ENCODE results near the gene STN1.

Gene STN1

GRCh38 chr10:103871006-103871405 lies 47.0 kb downstream of the STN1 start:
- Histone ChIP-seq H3K9ac (ENCODE audit: low read length) (no peak overlapping the region), H3K27me3 (ENCODE audit: insufficient read depth, low read length) (no peaks in the 10 kb centered on the region), H3K79me2 (ENCODE audit: control insufficient read depth, insufficient read depth, low read length, poor library complexity) (no peaks in the 10 kb centered on the region)

GRCh38 chr10:103870516-103870915 lies 47.5 kb downstream of the STN1 start:
- H3K9me3 ChIP-seq (ENCODE audit: insufficient read depth, low read depth, low read length), result no peaks in the 10 kb centered on the region
- no peaks in the 10 kb centered on the region for H3K79me1 ChIP-seq (ENCODE audit: low read length)
- peak in 1 of 2 donors; percentile 59 for DNase-seq
- H2AK5ac ChIP-seq (ENCODE audit: low read length), result peak overlapping the region; percentile 50
- H3K9ac ChIP-seq (ENCODE audit: low read length), result no peak overlapping the region
- no CpG with 5 or more reads among the region's 8 CpGs for WGBS (ENCODE audit: extremely low coverage, insufficient coverage, insufficient read length)
- no peak overlapping the region for H3K4me2 ChIP-seq (ENCODE audit: low read length)
- no peak overlapping the region for H3K4ac ChIP-seq (ENCODE audit: low read depth, low read length)
- no peaks in the 10 kb centered on the region for H3K79me2 ChIP-seq (ENCODE audit: control insufficient read depth, insufficient read depth, low read length, poor library complexity)
- no peak overlapping the region for H4K91ac ChIP-seq (ENCODE audit: low read depth, low read length)
- no peak overlapping the region for H4K8ac ChIP-seq (ENCODE audit: low read depth, low read length)
- no peak overlapping the region for H4K12ac ChIP-seq (ENCODE audit: low read depth, low read length)
- no peak overlapping the region for H3K4me3 ChIP-seq (ENCODE audit: low read depth, low read length)
- peaks cover 4 to 11% of the 10 kb centered on the region in 2 experiments for H3K4me1 ChIP-seq (ENCODE audit: control insufficient read depth in 1 of 2, insufficient read depth in 2 of 2, low read length in 2 of 2)
- no peak overlapping the region for H2BK120ac ChIP-seq (ENCODE audit: insufficient read depth, low read length, poor library complexity)
- no peak overlapping the region for H3K18ac ChIP-seq (ENCODE audit: low read length)
- H2BK5ac ChIP-seq (ENCODE audit: low read depth, low read length, poor library complexity), result no peak overlapping the region
- peak overlapping the region; percentile 42 for H3K14ac ChIP-seq (ENCODE audit: low read length)
- H3K36me3 ChIP-seq (ENCODE audit: control insufficient read depth in 1 of 2, insufficient read depth in 2 of 2, low read length in 2 of 2), result no peaks in the 10 kb centered on the region
- H2AFZ ChIP-seq (ENCODE audit: insufficient read depth, low read length, poor library complexity), result no peak overlapping the region
- no peak overlapping the region for H3K27ac ChIP-seq (ENCODE audit: low read depth, low read length)
- H3K23ac ChIP-seq (ENCODE audit: low read length), result no peak overlapping the region
- no peaks in the 10 kb centered on the region for H3K27me3 ChIP-seq (ENCODE audit: insufficient read depth, low read length)
- H2BK12ac ChIP-seq (ENCODE audit: low read length), result no peak overlapping the region

More at GRCh38 chr10:103871006-103871405, 47.0 kb downstream of the STN1 start:
- peak overlapping the region; percentile 57 for H2BK120ac ChIP-seq (ENCODE audit: insufficient read depth, low read length, poor library complexity)
- no peak overlapping the region for H3K4me3 ChIP-seq (ENCODE audit: low read depth, low read length)
- no peak overlapping the region for H4K91ac ChIP-seq (ENCODE audit: low read depth, low read length)
- H2BK5ac ChIP-seq (ENCODE audit: low read depth, low read length, poor library complexity), result no peak overlapping the region
- H4K12ac ChIP-seq (ENCODE audit: low read depth, low read length), result no peak overlapping the region
- H3K9me3 ChIP-seq (ENCODE audit: insufficient read depth, low read depth, low read length), result no peaks in the 10 kb centered on the region
- no peak overlapping the region for H2AK5ac ChIP-seq (ENCODE audit: low read length)
- peak in 1 of 2 donors; percentile 17 for DNase-seq
- no peak overlapping the region for H4K8ac ChIP-seq (ENCODE audit: low read depth, low read length)
- H2BK12ac ChIP-seq (ENCODE audit: low read length), result peak overlapping the region; percentile 36
- no CpG with 5 or more reads among the region's 7 CpGs for WGBS (ENCODE audit: extremely low coverage, insufficient coverage, insufficient read length)
- H3K4me1 ChIP-seq (ENCODE audit: control insufficient read depth in 1 of 2, insufficient read depth in 2 of 2, low read length in 2 of 2), result peaks cover 4 to 11% of the 10 kb centered on the region in 2 experiments
- H3K79me1 ChIP-seq (ENCODE audit: low read length), result no peaks in the 10 kb centered on the region
- H3K14ac ChIP-seq (ENCODE audit: low read length), result no peak overlapping the region
- H2AFZ ChIP-seq (ENCODE audit: insufficient read depth, low read length, poor library complexity), result no peak overlapping the region
- no peak overlapping the region for H3K18ac ChIP-seq (ENCODE audit: low read length)
- no peak overlapping the region for H3K23ac ChIP-seq (ENCODE audit: low read length)
- no peak overlapping the region for H3K4ac ChIP-seq (ENCODE audit: low read depth, low read length)
- no peaks in the 10 kb centered on the region for H3K36me3 ChIP-seq (ENCODE audit: control insufficient read depth in 1 of 2, insufficient read depth in 2 of 2, low read length in 2 of 2)
- no peak overlapping the region for H3K4me2 ChIP-seq (ENCODE audit: low read length)
- H3K27ac ChIP-seq (ENCODE audit: low read depth, low read length), result no peak overlapping the region

GRCh38 chr10:103869336-103869735 lies 48.6 kb downstream of the STN1 start:
- no peak overlapping the region for H3K14ac ChIP-seq (ENCODE audit: low read length)
- peaks cover 3% of the 10 kb centered on the region for H3K9me3 ChIP-seq (ENCODE audit: insufficient read depth, low read depth, low read length)
- H2BK120ac ChIP-seq (ENCODE audit: insufficient read depth, low read length, poor library complexity), result no peak overlapping the region
- peaks cover 4 to 11% of the 10 kb centered on the region in 2 experiments for H3K4me1 ChIP-seq (ENCODE audit: control insufficient read depth in 1 of 2, insufficient read depth in 2 of 2, low read length in 2 of 2)
- no peak overlapping the region for H2BK12ac ChIP-seq (ENCODE audit: low read length)
- no peak overlapping the region for H2AFZ ChIP-seq (ENCODE audit: insufficient read depth, low read length, poor library complexity)
- H3K23ac ChIP-seq (ENCODE audit: low read length), result no peak overlapping the region
- H2AK5ac ChIP-seq (ENCODE audit: low read length), result no peak overlapping the region
- no peak overlapping the region for H3K4me2 ChIP-seq (ENCODE audit: low read length)
- H3K4me3 ChIP-seq (ENCODE audit: low read depth, low read length), result no peak overlapping the region
- no peak overlapping the region for H2BK5ac ChIP-seq (ENCODE audit: low read depth, low read length, poor library complexity)
- H3K27ac ChIP-seq (ENCODE audit: low read depth, low read length), result no peak overlapping the region
- no peaks in the 10 kb centered on the region for H3K79me1 ChIP-seq (ENCODE audit: low read length)
- no peak overlapping the region for H3K18ac ChIP-seq (ENCODE audit: low read length)
- H4K12ac ChIP-seq (ENCODE audit: low read depth, low read length), result no peak overlapping the region
- no peak overlapping the region for H4K91ac ChIP-seq (ENCODE audit: low read depth, low read length)
- no peak for DNase-seq
- H3K36me3 ChIP-seq (ENCODE audit: control insufficient read depth in 1 of 2, insufficient read depth in 2 of 2, low read length in 2 of 2), result no peaks in the 10 kb centered on the region
- no peak overlapping the region for H4K8ac ChIP-seq (ENCODE audit: low read depth, low read length)
- no peak overlapping the region for H3K4ac ChIP-seq (ENCODE audit: low read depth, low read length)
- WGBS (ENCODE audit: extremely low coverage, insufficient coverage, insufficient read length), result no CpG with 5 or more reads among the region's 4 CpGs
- H3K27me3 ChIP-seq (ENCODE audit: insufficient read depth, low read length), result no peaks in the 10 kb centered on the region
- H3K9ac ChIP-seq (ENCODE audit: low read length), result no peak overlapping the region
- H3K79me2 ChIP-seq (ENCODE audit: control insufficient read depth, insufficient read depth, low read length, poor library complexity), result no peaks in the 10 kb centered on the region

GRCh38 chr10:103868200-103868599 lies 49.8 kb downstream of the STN1 start:
- no CpG with 5 or more reads among the region's 1 CpG for WGBS (ENCODE audit: extremely low coverage, insufficient coverage, insufficient read length)
- no peak overlapping the region for H3K23ac ChIP-seq (ENCODE audit: low read length)

More at GRCh38 chr10:103868200-103868599, 49.8 kb downstream of the STN1 start:
- no peak overlapping the region for H3K4ac ChIP-seq (ENCODE audit: low read depth, low read length)
- no peak overlapping the region for H3K4me2 ChIP-seq (ENCODE audit: low read length)
- H3K9me3 ChIP-seq (ENCODE audit: insufficient read depth, low read depth, low read length), result peaks cover 3% of the 10 kb centered on the region
- H2BK120ac ChIP-seq (ENCODE audit: insufficient read depth, low read length, poor library complexity), result no peak overlapping the region
- H3K79me1 ChIP-seq (ENCODE audit: low read length), result no peaks in the 10 kb centered on the region
- H3K9ac ChIP-seq (ENCODE audit: low read length), result no peak overlapping the region
- no peak overlapping the region for H4K91ac ChIP-seq (ENCODE audit: low read depth, low read length)
- H4K8ac ChIP-seq (ENCODE audit: low read depth, low read length), result no peak overlapping the region
- H4K12ac ChIP-seq (ENCODE audit: low read depth, low read length), result no peak overlapping the region
- peaks cover 4 to 9% of the 10 kb centered on the region in 2 experiments for H3K4me1 ChIP-seq (ENCODE audit: control insufficient read depth in 1 of 2, insufficient read depth in 2 of 2, low read length in 2 of 2)
- no peak overlapping the region for H2BK12ac ChIP-seq (ENCODE audit: low read length)
- H2BK5ac ChIP-seq (ENCODE audit: low read depth, low read length, poor library complexity), result no peak overlapping the region
- H3K4me3 ChIP-seq (ENCODE audit: low read depth, low read length), result no peak overlapping the region
- H3K18ac ChIP-seq (ENCODE audit: low read length), result no peak overlapping the region
- no peak for DNase-seq
- no peaks in the 10 kb centered on the region for H3K36me3 ChIP-seq (ENCODE audit: control insufficient read depth in 1 of 2, insufficient read depth in 2 of 2, low read length in 2 of 2)
- H3K79me2 ChIP-seq (ENCODE audit: control insufficient read depth, insufficient read depth, low read length, poor library complexity), result no peaks in the 10 kb centered on the region
- H2AK5ac ChIP-seq (ENCODE audit: low read length), result no peak overlapping the region
- no peaks in the 10 kb centered on the region for H3K27me3 ChIP-seq (ENCODE audit: insufficient read depth, low read length)
- no peak overlapping the region for H3K14ac ChIP-seq (ENCODE audit: low read length)
- H3K27ac ChIP-seq (ENCODE audit: low read depth, low read length), result no peak overlapping the region
- H2AFZ ChIP-seq (ENCODE audit: insufficient read depth, low read length, poor library complexity), result no peak overlapping the region
